COLO668 (cell line): Measurements from ENCODE around the gene GABRB3.
A peak's percentile ranks its signal among the peaks of the same experiment; 100 is the strongest.

Source experiments
- DNase-seq: peaks from one replicate; lab custom pipeline; 2025; ENCODE audit not compliant: unreplicated experiment; lab: John Stamatoyannopoulos, UW

GABRB3 gene

GRCh38 chr15:26632500-26632899, 140.4 kb downstream of the GABRB3 start:
- peak; percentile 12 for DNase-seq

DNA sequence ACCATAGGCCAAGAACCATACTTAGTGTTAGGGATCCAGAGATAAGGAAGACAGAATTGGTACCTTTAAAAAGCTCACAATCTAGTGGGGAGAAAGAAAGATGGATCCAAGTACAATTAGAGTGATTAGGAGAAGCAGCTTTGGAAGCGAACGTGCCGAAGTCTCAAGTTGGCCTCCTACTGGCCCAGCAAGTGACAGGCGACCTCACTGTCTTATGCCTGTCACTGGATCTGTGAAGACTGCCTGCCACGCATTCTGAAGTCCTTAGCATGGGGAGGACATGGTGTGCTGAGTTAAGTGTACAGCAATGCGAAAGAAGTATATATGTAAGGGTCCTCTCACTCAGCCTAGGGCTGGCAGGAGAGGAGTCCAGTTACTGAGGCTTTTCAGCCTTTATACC, 141.0 kb downstream of the GABRB3 start:
- DNase-seq: no peak

DNA sequence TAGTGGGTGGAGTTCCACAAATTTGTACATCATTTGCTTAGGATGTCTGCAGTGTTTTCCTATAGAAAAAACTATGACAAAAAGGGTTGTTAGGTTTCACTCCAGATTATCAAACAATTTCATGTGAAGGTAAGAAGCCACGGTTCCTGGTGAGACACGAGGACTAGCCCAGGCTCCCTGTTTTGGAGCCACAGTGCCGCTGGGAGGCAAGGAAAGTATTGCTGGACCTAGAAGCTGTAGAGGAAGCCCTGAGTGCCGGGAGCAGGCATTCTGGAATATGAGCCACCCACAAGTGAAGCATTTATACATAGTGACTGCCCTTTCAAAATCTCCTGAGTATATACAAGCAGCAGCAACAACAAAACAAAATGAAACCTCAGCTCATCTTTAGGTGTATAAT, 142.0 kb downstream of the GABRB3 start:
- no peak for DNase-seq

DNA sequence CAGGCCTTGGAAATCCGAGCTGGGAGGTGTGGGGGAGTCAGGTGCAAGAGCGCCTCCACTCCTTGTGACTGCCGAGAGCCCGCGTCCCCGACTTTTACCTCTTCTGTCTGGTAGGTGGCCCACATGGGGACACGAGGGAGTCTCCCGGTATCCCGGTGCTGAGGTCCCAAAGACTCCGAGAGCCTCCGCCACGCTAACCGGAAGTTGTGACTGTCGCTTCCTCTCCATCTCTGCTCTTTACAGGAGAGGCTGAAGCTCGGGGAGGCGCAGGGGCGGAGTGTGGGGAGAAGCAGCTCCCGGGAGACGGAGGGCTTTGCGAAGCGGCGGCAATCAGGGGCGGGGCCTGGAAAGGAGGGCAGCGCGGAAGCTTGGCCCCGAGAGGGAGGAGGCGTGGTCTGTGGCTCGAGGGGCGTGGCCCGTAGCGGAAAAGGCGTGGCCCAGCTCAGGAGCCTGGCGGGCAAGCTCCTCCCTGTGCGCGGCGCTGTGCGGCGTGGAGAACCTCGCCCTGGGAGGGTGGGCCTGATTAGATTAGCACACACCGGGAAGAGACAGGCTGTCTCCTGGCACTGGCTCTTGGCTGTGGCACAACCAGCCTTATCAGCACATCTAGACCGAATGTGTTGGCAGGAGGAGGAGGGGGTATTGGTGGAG, 143.9 kb downstream of the GABRB3 start:
- DNase-seq: no peak

GRCh38 chr15:26628071-26628470, 144.8 kb downstream of the GABRB3 start:
- DNase-seq: peak; percentile 72

GRCh38 chr15:26624128-26624527, 148.7 kb downstream of the GABRB3 start:
- no peak for DNase-seq

DNA sequence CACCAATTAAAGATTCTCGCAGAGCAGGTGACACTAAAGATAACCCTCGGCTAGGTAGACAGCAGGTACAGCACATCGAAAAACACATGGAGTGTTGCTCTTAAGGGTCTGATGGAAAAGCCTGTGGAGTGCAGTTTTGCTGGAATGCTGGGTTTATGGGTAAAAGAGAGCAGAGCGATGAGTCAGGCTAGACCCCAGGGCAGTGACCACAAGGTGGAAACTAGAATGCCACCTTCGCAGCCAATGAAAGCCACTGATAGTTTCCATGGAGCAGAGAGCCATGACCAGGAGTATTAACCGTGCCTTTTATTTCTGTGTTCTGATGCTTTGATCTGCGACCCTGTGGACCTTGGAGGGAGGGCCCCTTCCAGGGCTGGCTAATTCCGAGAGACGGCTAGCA, 149.8 kb downstream of the GABRB3 start:
- DNase-seq: no peak

GRCh38 chr15:26621816-26622215, 151.1 kb downstream of the GABRB3 start:
- no peak for DNase-seq

GRCh38 chr15:26620528-26621458, 152.1 kb downstream of the GABRB3 start:
- DNase-seq: no peak

GRCh38 chr15:26615927-26616302, 157.0 kb downstream of the GABRB3 start:
- DNase-seq: no peak

DNA sequence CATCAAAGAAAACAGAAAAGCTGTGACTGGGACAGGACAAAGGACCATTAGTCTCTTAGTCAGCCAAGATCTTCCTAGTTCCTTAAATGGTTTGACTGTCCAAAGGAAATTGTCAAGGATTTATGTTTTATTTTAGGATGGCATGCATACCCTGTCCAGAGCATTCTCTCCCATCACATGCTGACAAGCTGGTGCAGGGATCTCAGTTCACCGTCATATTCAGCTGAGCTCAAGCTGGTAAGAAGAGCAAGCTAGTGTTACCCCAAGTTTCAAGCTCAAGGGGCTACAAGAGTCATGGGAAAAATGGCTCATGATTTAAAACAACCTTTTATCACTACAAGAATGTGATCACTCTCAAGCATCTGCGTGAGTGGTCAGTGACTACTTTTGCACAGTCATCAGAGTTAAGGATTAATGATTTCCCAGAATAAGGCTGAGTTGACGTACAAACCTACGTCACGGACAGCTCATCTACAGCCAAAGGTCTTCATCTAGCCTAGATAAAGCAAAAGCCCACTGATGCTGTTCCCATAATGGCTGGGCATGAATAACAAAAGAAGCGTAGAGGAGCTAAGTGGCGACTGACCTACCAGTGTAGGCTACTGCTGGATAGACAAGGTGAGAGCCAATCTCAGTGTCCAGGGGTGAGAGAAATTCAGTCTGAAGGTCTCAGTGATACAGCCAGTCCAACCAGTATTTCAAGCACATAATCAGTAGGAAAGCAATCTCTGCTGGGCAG, 157.5 kb downstream of the GABRB3 start:
- no peak for DNase-seq

GRCh38 chr15:26614734-26615133, 158.1 kb downstream of the GABRB3 start:
- DNase-seq: no peak

- no peak for DNase-seq
Measured at GRCh38 chr15:26598704-26599103, 174.2 kb downstream of the GABRB3 start.

DNA sequence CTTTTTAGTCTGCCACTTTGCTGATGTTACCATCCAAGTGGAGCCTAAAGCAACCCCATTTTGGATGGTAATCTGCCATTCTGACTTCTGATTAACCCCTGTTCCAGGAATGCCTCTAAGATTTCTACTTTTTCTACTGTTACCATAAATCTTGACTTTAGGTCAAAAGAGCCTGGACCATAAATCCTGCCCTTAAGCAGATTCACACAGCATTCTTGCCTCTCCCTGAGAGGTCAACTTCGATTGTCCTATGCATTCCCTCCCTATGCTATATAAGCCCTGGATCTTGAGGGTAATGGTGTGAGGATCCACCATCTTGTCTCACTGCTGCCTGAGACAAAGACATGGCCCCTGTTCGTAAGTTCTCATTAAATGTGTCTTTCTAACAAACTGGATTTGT, 177.3 kb downstream of the GABRB3 start:
- no peak for DNase-seq

DNA sequence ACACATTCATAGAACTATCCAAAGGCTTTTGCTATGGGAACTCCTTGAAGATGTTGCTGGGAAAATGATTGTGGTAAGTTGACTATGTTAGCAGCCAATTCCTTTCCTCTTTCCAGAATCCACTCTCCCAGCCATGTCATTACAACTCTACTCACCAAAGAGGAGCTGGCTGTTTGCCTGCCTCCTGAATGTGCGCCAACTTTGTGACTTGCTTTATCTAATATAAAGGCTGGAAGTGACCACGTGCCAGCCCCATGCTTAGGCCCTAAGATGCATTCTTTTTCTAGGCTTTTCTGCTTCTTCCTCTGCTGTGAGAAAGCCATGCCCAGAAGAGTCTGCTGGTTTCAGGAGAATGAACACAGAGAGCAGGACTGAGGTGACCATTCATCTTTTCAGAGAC, 182.2 kb downstream of the GABRB3 start:
- DNase-seq: no peak

GRCh38 chr15:26582840-26583239, 190.0 kb downstream of the GABRB3 start:
- no peak for DNase-seq

DNA sequence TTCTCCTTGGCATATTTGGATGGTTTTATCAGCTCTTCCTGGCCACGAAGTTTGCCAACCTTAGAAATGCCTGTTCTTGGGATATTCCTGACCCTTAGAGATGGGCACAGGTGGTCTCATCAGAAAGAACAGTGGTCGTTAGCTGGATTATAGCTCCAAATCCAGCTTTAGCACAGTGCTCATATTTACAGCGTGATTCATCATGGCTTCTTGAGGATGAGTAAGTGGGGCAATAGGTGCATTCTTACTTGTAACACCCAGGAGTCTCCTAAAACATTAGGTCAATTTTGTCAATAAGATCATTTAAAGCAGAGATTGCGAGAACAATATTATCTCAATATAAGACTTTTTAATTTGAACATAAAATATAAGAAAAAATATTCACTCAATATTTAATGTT, 191.9 kb downstream of the GABRB3 start:
- DNase-seq: no peak

DNA sequence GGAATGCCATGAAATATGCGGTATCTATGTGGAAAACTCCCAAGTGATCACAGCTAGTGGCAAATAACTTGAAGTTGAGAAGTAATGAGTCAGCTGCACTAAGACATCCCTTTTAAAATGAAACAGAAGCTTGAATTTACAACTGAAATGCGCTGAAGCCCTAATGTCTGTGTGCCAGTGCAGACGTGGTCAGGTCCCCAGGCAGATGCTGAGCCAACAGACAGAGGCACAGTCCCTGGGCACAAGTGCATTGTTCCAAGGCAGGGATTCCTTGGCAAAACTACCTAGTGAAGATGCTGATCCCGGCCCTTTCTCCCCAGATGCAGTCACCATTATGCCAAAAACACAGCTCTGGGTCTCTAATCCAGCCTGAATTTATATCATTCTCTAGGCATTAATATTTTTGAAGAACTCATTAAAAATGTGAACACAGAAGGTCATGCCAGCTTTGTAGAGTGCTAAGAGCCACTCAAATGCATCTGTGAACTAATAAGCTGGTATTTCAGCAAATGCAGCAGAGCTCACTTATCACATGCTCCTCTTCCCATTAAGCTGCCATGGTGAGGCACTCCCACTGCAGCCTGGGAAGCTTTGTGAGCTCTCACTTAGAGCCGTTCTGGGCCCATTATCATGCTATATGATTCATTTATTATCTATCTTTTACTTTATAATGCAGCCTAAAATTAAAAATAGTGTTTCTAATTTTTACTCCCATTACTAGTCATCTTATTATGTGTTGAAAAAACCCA, 200.1 kb downstream of the GABRB3 start:
- no peak for DNase-seq

DNA sequence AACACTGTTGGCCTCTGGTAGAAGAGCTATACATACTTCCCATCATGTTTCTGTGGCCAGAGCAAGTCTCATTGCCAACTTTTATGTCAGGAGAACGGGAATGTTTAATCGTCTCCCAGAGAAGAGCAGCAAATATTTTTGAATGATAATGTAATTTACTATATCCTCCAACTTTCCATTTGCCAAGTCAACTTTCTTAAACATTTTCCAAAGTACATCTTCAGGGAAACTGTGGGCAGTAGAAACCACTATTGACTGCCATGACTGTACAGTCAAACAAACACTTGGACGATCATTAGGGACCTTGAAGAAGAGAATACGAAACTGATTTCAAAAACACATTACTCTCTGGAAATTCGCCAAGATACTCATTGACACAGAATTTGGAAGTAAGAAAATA, 201.5 kb downstream of the GABRB3 start:
- no peak for DNase-seq

DNA sequence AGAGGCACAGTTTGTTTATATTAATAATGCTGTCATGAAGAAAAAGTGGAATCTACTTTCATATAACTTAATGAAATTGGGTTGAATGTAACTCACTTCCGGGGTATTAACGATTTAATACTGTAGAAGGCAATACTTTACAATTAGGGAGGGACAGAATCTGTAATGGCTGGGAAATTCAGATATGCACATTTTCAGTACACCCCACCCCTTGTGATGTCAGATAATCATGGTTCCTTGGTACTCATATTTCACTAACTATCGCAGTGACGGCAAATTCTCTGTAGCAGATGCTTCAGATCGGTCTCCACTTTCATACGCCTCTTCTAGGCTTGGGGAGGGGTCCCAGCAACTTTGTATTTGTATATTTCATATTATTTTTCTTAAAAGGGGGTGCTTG, 207.3 kb downstream of the GABRB3 start:
- no peak for DNase-seq

- DNase-seq: no peak
Measured at GRCh38 chr15:26564361-26564760, 208.5 kb downstream of the GABRB3 start.
